Activated CD4-positive, CD25-positive, alpha-beta regulatory T cell (primary cell): ENCODE results near the gene SNX8.
"Not testable (repeated sequence)": the region's sequence is repeated elsewhere in the genome, so short reads cannot be mapped to it uniquely, and the experiment has no call there.

ENCODE experiments used
- DNase-seq, 4 experiments: peaks; one replicate each; lab custom pipeline; 2025; lab: John Stamatoyannopoulos, UW

The SNX8 gene, protein sequence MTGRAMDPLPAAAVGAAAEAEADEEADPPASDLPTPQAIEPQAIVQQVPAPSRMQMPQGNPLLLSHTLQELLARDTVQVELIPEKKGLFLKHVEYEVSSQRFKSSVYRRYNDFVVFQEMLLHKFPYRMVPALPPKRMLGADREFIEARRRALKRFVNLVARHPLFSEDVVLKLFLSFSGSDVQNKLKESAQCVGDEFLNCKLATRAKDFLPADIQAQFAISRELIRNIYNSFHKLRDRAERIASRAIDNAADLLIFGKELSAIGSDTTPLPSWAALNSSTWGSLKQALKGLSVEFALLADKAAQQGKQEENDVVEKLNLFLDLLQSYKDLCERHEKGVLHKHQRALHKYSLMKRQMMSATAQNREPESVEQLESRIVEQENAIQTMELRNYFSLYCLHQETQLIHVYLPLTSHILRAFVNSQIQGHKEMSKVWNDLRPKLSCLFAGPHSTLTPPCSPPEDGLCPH

GRCh38 chr7:2314209-2314955 is at the start of gene SNX8:
SNX8 (minus strand) TSS chr7:2314441; CDS start chr7:2314421, 20 bp downstream.
- DNase-seq: peak; percentile 91 to 98 (median 96)

DNA sequence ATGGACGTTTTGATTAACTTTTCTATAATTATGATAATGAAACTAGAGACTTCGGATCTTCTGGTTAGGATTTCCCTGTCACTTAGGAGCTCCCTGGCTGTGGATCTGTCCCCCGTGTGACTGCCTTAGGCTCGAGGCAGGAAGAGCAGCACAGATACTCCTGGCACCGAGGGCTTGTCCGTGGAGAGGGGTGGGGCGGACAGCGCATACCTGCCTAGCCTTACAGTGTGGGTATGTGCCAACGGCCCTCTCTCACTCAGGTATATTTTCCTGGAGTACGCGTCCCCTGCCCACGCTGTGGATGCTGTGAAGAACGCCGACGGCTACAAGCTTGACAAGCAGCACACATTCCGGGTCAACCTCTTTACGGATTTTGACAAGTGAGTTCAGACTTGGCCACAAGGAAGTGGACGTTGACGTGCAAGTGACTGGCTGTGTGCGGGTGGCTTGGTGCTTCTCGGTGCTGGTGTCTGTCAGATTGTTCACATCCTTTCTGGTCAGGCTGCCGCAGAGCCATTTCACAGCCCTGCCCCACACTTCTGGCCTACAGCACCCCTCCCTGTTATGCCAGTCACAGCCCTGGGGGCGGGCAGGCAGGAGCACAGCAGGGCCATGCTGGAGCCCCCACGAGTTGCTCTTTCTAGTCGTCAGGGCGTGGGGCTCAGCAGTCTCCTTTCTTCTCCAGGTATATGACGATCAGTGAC is 48.3 kb upstream of the SNX8 start:
- no peak for DNase-seq

DNA sequence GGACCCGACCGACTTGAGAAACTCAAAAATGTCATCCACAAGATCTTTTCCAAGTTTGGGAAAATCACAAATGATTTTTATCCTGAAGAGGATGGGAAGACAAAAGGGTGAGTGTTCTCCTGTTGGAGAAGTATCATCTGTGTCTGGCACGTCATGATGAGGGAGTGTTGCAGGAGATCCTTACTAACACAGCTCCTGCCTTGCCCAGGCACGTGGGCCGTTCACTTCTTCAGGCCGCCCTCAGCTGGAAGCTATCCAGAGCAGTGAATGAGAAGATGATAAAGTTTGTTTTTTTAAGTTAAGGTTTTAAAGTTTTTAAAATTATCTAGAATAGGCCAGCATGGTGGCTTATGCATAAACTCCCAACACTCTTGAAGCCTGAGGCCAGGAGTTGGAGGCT is 46.6 kb upstream of the SNX8 start:
- no peak for DNase-seq

- no peak for DNase-seq
Measured at GRCh38 chr7:2359610-2360009, 45.4 kb upstream of the SNX8 start.

- no peak for DNase-seq
Measured at GRCh38 chr7:2358968-2359527, 44.8 kb upstream of the SNX8 start.

DNA sequence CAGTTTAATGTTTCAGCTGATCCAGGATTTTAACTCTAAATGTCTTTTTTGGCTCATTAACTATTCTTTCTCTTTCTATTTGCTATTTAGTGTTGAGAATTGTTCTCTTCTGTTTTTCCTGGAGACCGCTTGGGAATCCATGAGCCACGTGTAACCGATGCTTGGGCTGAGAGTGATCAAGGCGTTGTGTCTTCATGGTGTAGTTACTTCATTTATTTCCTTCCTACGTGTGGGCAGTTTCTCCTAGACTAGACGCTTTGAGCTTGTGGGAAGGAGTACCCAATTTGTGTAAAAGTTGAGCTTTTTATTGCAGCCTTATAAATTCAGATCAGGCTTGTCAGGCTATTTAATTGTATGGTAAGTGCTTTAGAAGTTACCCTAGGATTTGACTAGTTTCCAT is 43.3 kb upstream of the SNX8 start:
- DNase-seq: no peak

DNA sequence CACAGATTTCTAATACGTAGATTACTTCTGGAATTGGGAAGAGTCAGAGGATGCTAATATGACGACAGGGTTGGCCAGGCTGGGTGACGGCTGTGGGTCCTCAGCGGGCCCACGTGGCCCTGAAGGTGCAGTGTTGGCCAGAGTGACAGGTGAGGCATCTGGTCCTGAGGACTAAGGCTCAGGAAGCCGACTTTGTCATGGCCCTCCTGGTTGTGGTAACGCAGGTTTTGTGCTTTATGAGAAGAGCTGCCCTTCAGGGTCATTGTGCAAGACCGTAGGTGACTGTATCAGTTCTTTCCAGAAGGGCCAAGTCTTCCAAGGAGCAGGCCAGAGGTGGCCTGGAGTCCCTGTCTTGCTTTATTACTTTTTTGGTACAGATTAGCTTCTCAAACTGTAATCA is 42.9 kb upstream of the SNX8 start:
- DNase-seq: no peak

DNA sequence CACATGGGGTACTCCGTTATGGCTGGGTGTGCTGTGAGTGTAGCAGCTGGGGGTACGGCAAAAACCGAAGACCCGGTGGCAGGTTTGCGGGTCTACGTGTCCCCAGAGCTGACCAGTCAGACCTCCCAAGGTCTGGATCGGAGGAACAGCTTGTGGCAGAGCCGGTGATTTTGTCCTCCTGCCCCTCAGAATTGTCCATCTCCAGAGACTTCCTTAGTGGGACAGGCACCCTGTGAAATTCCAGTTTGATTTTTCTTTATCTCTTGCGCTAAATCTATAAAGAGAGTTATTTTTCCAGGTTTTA is 41.4 kb upstream of the SNX8 start:
- DNase-seq: no peak

GRCh38 chr7:2354939-2355704 is 40.9 kb upstream of the SNX8 start:
- no peak for DNase-seq

- peak; percentile 81 to 82 (median 82) for DNase-seq
Measured at GRCh38 chr7:2354186-2354938, 40.1 kb upstream of the SNX8 start, which contains the start of gene EIF3B. EIF3B (plus strand) TSS chr7:2354827; CDS start chr7:2354922, 95 bp downstream.

DNA sequence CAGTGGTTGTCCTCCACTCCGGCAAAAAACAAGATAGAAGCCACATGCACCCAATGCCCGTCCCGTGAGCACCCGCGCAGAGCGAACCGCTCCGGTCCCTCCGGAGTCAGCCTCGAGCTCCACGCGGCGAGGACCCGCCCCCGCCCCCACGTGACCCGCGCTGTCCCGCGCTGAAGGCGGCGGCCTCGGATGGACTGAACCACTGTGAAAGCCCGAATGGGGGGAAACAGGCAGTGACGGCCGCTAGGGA is 39.6 kb upstream of the SNX8 start:
- peak; percentile 79 to 86 (median 84) for DNase-seq

GRCh38 chr7:2353113-2353935 is 39.1 kb upstream of the SNX8 start:
- DNase-seq: no peak

DNA sequence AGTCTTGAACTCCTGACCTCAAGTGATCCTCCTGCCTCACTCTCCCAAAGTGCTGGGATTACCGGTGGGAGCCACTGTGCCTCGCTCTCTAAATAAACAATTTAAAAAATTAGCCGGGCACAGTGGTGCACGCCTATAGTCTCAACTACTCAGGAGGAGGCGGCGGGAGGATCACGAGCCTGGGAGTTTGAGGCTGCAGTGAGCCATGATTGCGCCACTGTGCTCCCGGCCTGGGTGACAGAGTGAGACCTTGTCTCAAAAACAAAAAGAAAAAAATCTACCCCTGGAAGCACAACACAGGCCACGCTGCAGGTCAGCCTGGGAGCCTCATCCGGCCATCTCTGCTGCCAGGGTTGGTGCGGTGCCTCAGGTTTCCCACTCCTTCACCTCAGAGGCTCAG is 36.6 kb upstream of the SNX8 start:
- no peak for DNase-seq

- no peak for DNase-seq
Measured at GRCh38 chr7:2350055-2350454, 35.8 kb upstream of the SNX8 start.

DNA sequence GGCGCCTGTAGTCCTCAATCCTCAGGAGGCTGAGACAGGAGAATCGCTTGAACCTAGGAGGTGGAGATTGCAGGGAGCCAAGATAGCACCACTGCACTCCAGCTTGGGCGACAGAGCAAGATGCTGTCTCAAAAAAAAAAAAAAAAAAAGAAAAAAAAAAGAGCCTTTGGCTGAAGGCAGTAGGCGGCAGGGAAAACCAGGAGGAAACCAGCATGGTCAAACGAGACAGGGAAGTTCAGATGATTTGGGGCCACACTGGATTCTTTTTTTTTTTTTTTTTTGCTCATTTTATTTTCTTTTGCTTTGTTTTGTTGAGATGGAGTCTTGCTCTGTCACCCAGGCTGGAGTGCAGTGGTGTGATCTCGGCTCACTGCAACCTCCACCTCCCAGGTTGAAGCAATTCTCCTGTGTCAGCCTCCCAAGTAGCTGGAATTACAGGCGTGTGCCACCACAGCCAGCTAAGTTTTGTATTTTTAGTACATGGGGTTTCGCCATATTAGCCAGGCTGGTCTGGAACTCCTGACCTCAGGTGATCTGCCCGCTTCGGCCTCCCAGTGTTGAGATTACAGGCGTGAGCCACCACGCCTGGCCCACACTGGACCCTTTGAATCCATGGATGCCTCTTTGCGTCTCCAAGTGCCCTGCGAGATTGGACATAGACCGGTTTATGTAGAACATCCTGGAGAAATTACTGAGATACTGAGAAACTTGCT is 33.3 kb upstream of the SNX8 start:
- not testable (repeated sequence) for DNase-seq

DNA sequence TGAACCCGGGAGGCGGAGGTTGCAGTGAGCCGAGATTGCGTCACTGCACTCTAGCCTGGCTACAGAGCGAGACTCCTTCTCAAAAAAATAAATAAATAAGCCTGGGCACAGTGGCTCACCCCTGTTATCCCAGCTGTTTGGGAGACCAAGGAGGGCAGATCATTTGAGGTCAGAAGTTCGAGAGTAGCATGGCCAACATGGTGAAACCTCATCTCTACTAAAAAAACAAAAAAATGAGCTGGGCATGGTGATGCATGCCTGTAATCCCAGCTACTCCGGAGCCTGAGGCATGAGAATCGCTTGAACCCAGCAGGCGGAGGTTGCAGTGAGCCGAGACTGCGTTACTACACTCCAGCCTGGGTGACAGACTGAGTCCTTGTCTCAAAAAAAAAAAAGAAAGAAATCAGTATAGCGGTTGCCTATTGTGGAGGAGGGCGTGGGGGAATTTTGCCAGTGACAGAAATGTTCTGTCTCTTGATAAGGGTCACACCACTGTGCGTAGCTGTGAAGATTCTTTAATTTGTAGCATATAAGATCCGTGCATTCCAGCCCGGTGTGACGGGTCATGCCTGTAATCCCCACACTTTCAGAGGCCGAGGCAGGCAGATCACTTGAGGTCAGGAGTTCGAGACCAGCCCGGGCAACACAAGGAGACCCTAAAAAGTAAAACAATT is 22.5 kb upstream of the SNX8 start:
- DNase-seq: no peak

DNA sequence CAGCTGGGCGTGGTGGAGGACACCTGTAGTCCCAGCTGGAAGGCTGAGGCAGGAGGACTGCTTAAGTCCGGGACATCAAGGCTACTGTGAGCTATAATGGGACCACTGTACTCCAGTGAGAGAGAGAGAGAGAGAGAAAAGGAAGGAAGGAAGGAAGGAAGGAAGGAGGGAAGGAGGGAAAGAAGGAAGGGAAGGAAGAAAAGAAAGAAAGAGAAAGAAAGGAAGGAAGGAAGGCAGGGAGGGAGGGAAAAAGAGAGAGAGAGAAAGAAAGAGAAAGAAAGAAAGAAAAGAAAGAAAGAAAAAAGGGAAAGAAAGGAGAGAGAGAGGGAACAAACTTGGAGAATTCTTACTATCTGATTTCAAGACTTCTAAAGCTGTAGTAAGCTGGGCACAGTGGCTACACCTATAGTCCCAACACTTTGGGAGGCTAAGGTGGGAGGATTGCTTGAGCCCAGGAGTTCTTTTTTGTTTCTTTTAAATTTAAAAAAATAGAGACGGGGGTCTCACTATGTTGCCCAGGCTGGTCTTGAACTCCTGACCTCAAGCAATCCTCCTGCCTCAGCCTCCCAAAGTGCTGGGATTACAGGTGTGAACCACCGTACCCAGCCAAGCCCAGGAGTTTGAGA is 18.5 kb upstream of the SNX8 start:
- not testable (repeated sequence) for DNase-seq

- DNase-seq: no peak
Measured at GRCh38 chr7:2331707-2332106, 17.5 kb upstream of the SNX8 start.

DNA sequence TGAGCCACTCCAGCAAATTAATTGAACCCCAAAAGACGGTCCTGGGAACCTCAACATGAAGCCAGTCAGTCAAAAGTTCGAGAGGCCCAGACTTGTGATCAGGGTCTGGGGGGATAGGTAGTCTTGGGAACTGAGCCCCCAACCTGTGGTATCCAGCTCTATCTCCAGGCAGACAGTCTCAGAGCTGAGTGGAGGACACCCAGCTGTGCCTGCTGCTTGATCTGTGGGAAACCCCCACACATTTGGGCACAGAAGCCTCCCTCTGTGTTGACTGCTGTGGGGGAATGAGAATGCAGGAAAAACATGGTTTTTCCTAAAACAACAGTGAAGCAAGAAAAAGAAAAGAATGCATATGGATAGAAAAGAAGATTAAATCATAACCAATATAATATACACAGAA is 16.3 kb upstream of the SNX8 start:
- no peak for DNase-seq
